Activated CD4-positive, alpha-beta T cell treated with anti-CD3 and anti-CD28 coated beads, Interleukin-2, amount 10 ng/mL, durations not matched to agents 24 days and 14 days (primary cell): ENCODE measurements around the gene GMPPA. TPM values are rescaled to one million over a fixed set of nuclear protein-coding genes. Genes with fewer than 3 reads are reported as not detected.

ENCODE experiments used
- DNase-seq: peaks from one replicate; pipeline ENCODE4 v3.0.0; 2022
- H3K27ac Mint-ChIP-seq: one replicate; pipeline ENCODE4 v1.8.0; 2022; ENCODE audit warnings: mild to moderate bottlenecking, mixed read lengths
- H3K27me3 Mint-ChIP-seq: one replicate; pipeline ENCODE4 v1.8.0; 2022; ENCODE audit warnings: mixed read lengths
- H3K36me3 Mint-ChIP-seq: one replicate; pipeline ENCODE4 v1.8.0; 2022; ENCODE audit warnings: low read depth, mild to moderate bottlenecking, mixed read lengths
- H3K4me1 Mint-ChIP-seq: one replicate; pipeline ENCODE4 v1.8.0; 2021; ENCODE audit warnings: mixed read lengths
- H3K4me3 Mint-ChIP-seq: one replicate; pipeline ENCODE4 v1.8.0; 2022; ENCODE audit warnings: mild to moderate bottlenecking, moderate library complexity, mixed read lengths
- H3K9me3 Mint-ChIP-seq: one replicate; pipeline ENCODE4 v1.8.0; 2021; ENCODE audit warnings: mixed read lengths
- intact Hi-C: fragments of 100-400 bp; cut with micrococcal nuclease; formaldehyde crosslinking; loops from one replicate; pipeline ENCODE4 v1.15.1; 2023
- total RNA-seq: library from RNA; stranded (reverse); gene quantifications from 2 replicates; pipeline ENCODE4 v1.2.3, GENCODE V29; 2022

The GMPPA gene
- total RNA-seq, 1 donor from 2014 or later: 46.0 TPM

DNA sequence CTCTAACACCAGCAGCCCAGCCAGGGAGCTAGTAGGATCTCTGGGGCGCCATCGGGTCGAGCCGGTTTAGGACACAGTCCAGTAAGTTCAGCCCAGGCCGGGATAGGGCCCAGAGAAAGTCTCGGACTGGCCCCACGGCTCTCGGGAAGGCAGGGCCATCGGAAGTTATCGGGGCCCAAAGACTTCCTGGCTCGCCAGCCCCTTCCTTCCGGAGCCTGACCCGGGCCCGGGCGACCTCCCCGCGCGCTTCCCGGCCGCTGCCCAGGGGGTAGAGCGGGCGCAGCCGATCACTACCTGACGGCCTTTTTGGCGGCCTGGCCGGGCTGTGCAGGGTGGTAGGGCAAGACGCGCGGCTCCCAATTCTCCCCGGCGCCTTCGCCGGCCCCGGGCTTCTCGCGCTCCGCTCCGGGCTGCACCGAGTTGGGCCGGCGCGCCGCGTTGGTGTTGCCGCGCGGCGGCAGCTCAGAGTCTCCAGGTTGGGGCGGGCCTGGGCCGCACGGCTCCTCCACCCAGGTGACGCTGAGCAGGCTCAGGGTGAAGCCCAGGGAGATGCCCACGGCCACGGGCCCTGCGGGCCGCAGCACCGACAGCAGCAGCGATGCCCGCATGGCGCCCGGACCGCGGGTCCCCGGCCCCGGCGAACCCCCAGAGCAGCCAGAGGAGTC is 44.4 kb downstream of the GMPPA start:
- intact Hi-C loops: loop anchor here (1.0 to 5.0 kb wide), 8 partner anchors 9 to 1271 kb away; partner anchors contain the start of genes AAMP, DNAJB2, GMPPA and PNKD
- no peak for DNase-seq
- Mint-ChIP-seq H3K4me1 (peaks cover 17% of the 10 kb centered on the region), H3K9me3 (no peaks in the 10 kb centered on the region), H3K36me3 (peaks cover 11% of the 10 kb centered on the region), H3K27ac (peak overlapping the region; percentile 67), H3K4me3 (peak overlapping the region; percentile 89), H3K27me3 (peaks cover 18% of the 10 kb centered on the region)

DNA sequence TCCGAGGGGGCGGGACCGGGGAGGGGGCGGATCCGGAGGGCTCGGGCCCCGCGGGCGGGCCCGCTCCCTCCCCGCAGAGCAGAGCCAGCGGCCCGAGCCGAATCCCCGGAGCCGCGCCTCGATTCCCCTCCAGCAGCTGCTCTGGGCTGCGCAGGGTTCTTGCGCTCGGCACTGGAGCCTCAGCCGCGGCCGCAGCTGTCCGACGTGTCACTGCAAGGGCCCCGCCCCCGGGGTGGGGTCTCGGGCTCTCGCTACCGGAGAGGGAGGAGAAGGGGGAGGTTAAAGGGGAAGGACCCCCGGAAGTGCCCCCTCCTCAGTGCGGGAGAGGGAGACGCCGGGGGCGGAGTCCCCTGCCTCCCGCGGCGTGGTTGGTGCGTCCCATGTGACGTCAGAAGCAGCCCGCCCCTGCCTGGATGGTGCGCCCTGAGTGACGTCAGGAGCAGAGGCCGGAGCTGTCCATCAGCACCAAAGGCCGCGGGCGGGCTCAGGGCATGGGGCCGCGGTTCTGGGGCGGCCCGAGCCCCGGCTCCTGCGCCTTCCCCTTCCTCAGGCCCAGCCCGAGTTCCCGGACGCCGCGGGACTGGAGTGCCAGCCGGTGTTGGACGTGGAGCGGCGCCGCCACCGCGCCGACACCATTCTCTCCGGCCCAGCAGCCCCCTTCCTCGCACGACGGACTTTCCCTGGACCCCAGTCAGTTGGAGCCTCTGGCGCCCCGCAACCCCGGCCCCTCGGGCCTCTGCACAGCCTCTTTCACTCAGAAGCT is 45.1 kb downstream of the GMPPA start, which contains the start of the genes CHPF and TMEM198:
TSS of gene CHPF (minus strand) at position 214 of the 763 bp plus-strand sequence. CDS start 271 bp downstream, outside the sequence.
TSS of gene TMEM198 (plus strand) at position 433 of the 763 bp plus-strand sequence. CDS start 700 bp downstream, outside the sequence.
- H3K4me3 Mint-ChIP-seq: peak within 1 kb of the TSS; percentile 89
- peaks cover 8% of the 10 kb centered on the region for H3K36me3 Mint-ChIP-seq
- intact Hi-C loops: loop anchor here (1.0 to 5.0 kb wide), 8 partner anchors 9 to 1271 kb away; partner anchors contain the start of genes AAMP, DNAJB2, GMPPA and PNKD
- H3K4me1 Mint-ChIP-seq: peaks cover 17% of the 10 kb centered on the region
- peaks cover 18% of the 10 kb centered on the region for H3K27me3 Mint-ChIP-seq
- H3K9me3 Mint-ChIP-seq: no peaks in the 10 kb centered on the region
- peak; percentile 99 for DNase-seq
- peak within 1 kb of the TSS; percentile 75 for H3K27ac Mint-ChIP-seq

DNA sequence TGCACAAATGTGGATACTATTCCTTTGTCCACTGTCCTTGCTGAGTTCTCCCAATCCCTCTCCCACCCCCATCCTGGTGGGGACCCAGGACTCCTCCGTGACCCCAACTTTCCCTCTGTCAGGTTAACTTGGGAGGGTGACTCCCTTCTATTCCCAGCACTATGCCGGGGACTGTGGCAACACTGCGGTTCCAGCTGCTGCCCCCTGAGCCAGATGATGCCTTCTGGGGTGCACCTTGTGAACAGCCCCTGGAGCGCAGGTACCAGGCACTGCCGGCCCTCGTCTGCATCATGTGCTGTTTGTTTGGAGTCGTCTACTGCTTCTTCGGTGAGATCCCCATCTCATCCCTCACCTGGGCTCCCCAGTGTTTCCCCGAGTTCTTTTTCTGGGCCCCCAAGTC is 45.9 kb downstream of the GMPPA start:
- intact Hi-C loops: loop anchor here (5.0 kb wide), 2 partner anchors 267 to 1272 kb away; partner anchors contain the start of genes AAMP, DNAJB2 and PNKD
- peak overlapping the region; percentile 89 for H3K4me3 Mint-ChIP-seq
- peaks cover 4% of the 10 kb centered on the region for H3K36me3 Mint-ChIP-seq
- H3K27me3 Mint-ChIP-seq: peaks cover 18% of the 10 kb centered on the region
- H3K9me3 Mint-ChIP-seq: no peaks in the 10 kb centered on the region
- H3K27ac Mint-ChIP-seq: peak overlapping the region; percentile 58
- peaks cover 17% of the 10 kb centered on the region for H3K4me1 Mint-ChIP-seq
- no peak for DNase-seq

DNA sequence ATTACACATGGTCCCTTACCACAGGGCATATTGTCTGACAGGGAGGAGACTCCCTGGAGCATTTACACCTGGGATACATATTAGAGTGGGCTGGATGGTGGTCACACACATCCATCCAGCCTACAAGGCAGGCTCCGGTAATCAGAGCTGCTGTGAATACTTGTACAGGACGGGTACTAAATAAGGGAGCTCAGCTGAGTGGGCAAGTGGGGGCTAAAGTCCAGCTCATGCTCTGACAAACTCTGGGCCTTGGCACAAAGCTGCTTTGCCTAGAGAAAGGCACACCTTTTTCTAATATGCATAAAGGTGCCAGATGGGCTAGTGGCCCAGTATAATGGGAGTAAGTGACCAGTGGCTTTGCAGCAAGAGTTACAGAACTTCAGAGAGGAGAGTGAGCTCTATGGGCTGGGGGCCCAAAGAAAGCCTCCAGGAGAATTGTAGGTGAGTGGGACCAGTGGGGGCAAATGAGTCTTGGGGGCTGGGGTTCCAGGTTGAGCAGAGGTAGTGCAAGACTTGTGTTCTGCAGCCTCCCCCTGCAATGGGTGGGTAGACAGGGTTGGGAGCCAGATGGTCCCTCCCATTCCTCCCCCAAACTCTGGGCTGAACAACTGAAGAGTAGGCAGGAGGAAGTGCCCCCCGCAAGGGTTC is 46.7 kb downstream of the GMPPA start:
- H3K9me3 Mint-ChIP-seq: no peaks in the 10 kb centered on the region
- peaks cover 3% of the 10 kb centered on the region for H3K36me3 Mint-ChIP-seq
- DNase-seq: no peak
- H3K27ac Mint-ChIP-seq: no peak overlapping the region
- peaks cover 17% of the 10 kb centered on the region for H3K4me1 Mint-ChIP-seq
- peak overlapping the region; percentile 89 for H3K4me3 Mint-ChIP-seq
- intact Hi-C loops: no loop called here
- peaks cover 18% of the 10 kb centered on the region for H3K27me3 Mint-ChIP-seq

DNA sequence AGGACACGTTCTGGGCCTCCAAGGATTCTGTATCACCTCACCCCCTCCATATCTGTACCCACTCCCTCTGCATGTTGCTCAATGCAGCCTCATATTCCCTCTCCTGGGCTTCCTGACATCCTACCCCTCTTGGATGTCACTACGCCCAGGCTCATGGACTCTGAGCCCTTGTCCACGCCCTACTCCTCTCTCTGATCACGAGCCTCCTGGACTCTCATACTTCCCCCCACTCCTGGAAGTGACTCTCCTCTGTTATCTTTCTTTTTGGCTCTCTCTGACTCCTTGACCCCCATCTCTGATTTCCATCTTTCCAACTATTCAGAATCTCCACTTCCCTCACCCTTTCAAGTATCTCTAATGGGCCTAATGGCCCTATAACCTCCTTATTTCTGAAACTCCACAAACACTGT is 47.3 kb downstream of the GMPPA start:
- no peak for DNase-seq
- Mint-ChIP-seq H3K4me3 (no peak overlapping the region), H3K27ac (no peak overlapping the region), H3K9me3 (no peaks in the 10 kb centered on the region), H3K36me3 (peaks cover 3% of the 10 kb centered on the region), H3K4me1 (peaks cover 17% of the 10 kb centered on the region), H3K27me3 (peaks cover 23% of the 10 kb centered on the region)
- intact Hi-C loops: no loop called here

DNA sequence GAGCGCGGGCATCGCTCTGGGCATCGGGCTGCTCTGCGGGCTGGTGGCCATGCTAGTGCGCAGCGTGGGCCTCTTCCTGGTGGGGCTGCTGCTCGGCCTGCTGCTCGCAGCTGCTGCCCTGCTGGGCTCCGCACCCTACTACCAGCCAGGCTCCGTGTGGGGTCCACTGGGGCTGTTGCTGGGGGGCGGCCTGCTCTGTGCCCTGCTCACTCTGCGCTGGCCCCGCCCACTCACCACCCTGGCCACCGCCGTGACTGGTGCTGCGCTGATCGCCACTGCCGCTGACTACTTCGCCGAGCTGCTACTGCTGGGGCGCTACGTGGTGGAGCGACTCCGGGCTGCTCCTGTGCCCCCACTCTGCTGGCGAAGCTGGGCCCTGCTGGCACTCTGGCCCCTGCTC is 48.9 kb downstream of the GMPPA start:
- intact Hi-C loops: no loop called here
- no peak overlapping the region for H3K27ac Mint-ChIP-seq
- no peaks in the 10 kb centered on the region for H3K36me3 Mint-ChIP-seq
- no peak overlapping the region for H3K4me3 Mint-ChIP-seq
- H3K27me3 Mint-ChIP-seq: peaks cover 30% of the 10 kb centered on the region
- H3K9me3 Mint-ChIP-seq: no peaks in the 10 kb centered on the region
- H3K4me1 Mint-ChIP-seq: peaks cover 14% of the 10 kb centered on the region
- no peak for DNase-seq

DNA sequence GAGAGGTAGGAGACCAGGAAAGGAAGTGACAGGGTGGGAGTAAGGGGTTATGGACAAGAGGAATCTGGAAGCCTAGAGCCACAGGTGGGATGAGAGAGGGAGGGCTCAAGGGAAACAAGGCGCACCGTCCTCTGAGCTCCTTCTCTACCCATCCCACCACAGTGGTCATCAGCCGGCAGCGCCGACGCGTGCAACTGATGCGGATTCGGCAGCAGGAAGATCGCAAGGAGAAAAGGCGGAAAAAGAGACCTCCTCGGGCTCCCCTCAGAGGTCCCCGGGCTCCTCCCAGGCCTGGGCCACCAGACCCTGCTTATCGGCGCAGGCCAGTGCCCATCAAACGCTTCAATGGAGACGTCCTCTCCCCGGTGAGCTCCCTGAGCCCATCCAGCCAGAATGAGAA is 50.3 kb downstream of the GMPPA start:
- Mint-ChIP-seq H3K36me3 (no peaks in the 10 kb centered on the region), H3K27ac (no peak overlapping the region), H3K4me3 (no peak overlapping the region), H3K9me3 (no peaks in the 10 kb centered on the region), H3K4me1 (peaks cover 11% of the 10 kb centered on the region), H3K27me3 (peaks cover 38% of the 10 kb centered on the region)
- no peak for DNase-seq
- intact Hi-C loops: no loop called here

DNA sequence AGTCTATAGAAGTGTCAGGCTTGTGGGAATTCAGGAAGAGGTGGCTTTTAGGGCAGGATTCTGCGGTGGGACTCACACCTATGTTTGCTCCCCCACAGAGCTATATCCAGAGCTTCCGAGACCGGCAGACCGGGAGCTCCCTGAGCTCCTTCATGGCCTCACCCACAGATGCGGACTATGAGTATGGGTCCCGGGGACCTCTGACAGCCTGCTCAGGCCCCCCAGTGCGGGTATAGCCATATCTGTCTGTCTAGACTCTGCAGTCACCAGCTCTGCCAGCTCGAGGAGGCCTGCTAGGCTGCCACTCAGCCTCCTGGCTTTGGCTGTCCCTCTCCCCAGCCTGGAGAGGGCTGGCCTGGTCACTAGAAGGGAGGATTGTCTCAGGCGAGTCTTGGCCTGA is 50.9 kb downstream of the GMPPA start:
- intact Hi-C loops: no loop called here
- no peaks in the 10 kb centered on the region for H3K36me3 Mint-ChIP-seq

DNA sequence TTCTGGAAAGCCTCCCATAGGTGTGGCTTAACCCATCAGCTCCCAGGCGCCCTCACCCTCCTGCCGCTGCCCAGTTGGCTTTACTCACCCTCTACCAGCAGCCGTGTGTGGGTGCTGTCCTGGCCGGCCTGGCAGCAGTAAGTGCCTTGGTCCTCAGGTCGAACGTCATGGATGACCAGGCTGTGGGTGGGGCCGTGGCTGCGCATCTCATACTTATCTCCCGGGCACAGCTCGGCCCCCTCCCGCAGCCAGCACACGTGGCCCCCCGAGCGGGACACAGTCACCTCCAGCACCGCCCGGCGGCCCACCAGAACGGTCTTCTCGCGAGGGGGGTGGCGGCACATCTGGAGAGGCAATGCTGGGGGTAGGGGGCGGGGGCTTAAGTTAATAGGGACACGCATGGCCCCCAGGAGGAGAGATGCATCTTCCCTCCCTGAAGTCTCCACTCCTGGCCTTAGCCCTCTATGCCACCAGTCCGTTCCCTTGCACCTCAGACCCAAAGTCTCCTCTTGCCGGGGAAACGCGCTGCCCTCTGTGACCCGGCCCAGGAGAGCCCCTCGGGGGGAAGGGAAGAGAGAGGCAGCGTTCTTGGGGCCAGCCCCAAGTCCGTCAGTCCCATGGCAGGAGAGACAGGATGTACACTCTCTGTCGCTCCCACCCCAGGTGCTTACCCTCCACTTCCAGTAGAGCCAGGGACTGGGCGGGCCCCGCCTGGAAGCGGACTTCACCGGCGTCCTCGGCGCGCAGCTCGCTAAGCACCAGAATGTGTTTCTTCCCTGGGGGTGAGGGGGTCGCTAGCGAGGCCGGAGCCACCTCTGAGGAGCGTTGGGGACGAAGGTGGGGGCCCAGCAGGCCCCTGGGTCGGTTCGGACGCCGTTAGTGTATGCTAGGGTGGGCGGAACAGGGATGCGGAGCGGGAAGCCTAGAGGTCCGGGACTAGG is 53.0 kb downstream of the GMPPA start:
- Mint-ChIP-seq H3K27me3 (peaks cover 24% of the 10 kb centered on the region), H3K4me3 (peak overlapping the region; percentile 88), H3K4me1 (peaks cover 5% of the 10 kb centered on the region), H3K9me3 (no peaks in the 10 kb centered on the region), H3K36me3 (no peaks in the 10 kb centered on the region), H3K27ac (peak overlapping the region; percentile 58)
- intact Hi-C loops: loop anchor here (1.0 kb wide), 4 partner anchors 8 to 163 kb away; partner anchors contain the start of genes CHPF, GMPPA and STK11IP
- DNase-seq: no peak

More for the DNA sequence above, 50.9 kb downstream of the GMPPA start:
- Mint-ChIP-seq H3K4me1 (peaks cover 7% of the 10 kb centered on the region), H3K9me3 (no peaks in the 10 kb centered on the region), H3K27me3 (peaks cover 36% of the 10 kb centered on the region), H3K4me3 (no peak overlapping the region), H3K27ac (no peak overlapping the region)
- no peak for DNase-seq

DNA sequence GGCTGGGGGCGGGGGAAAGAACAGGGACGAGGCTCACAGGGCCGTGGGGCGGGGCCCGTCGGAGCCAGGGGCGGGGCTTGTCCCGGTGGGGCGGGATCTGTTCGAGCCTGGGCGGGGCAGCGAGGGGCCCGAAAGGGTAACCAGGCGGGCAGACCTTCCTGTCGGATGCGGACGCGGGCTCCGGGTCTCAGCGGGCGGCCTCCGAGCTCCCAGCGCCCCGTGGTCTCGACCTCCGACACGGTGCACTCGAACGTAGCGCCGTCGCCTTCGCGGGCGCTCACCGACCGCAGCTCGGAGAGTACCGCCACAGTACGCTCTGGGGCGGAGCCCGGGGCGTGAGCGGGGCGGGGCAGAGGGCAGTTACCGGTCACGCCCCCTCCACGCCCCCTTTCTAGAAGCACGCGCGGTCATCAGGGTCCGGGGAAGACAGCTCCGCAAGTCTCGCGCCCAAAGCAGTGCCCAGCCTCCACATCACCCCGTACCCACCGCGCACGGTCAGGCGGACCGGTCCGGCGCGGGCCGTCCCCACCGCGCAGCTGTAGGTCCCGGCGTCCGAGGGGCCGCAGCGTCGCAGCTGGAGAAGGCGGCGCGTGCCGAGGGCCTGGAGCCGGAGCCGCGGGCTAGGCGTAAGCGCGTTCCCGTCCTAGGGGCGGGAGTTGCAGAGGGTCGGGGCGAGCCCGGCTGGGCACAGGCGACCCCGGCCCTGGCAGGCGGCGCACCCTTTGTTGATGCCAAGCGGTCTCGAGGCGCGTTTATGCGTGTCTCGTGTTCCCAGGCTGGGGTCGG is 53.9 kb downstream of the GMPPA start:
- Mint-ChIP-seq H3K4me3 (peak overlapping the region; percentile 88), H3K9me3 (no peaks in the 10 kb centered on the region), H3K27ac (peak overlapping the region; percentile 58), H3K36me3 (no peaks in the 10 kb centered on the region), H3K27me3 (peaks cover 23% of the 10 kb centered on the region), H3K4me1 (peaks cover 5% of the 10 kb centered on the region)
- peak; percentile 96 for DNase-seq
- intact Hi-C loops: loop anchor here (1.0 kb wide), 4 partner anchors 9 to 164 kb away; partner anchors contain the start of genes CHPF, GMPPA and STK11IP

DNA sequence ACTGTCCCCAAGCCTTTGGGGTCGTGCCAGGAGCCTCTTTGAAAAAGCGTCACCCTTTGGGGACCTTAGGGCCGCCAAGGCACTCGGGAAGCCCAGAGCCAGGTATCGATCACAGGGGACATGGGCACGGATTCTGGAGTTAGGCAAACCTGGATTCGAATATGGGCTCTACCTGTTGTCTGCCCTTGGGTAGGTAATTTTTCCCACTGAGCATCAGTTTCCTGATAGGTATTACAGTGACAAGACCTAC is 54.4 kb downstream of the GMPPA start:
- Mint-ChIP-seq H3K4me1 (peaks cover 5% of the 10 kb centered on the region), H3K27ac (no peak overlapping the region), H3K36me3 (no peaks in the 10 kb centered on the region), H3K4me3 (peak overlapping the region; percentile 51), H3K27me3 (peaks cover 23% of the 10 kb centered on the region), H3K9me3 (no peaks in the 10 kb centered on the region)
- intact Hi-C loops: no loop called here
- DNase-seq: no peak

DNA sequence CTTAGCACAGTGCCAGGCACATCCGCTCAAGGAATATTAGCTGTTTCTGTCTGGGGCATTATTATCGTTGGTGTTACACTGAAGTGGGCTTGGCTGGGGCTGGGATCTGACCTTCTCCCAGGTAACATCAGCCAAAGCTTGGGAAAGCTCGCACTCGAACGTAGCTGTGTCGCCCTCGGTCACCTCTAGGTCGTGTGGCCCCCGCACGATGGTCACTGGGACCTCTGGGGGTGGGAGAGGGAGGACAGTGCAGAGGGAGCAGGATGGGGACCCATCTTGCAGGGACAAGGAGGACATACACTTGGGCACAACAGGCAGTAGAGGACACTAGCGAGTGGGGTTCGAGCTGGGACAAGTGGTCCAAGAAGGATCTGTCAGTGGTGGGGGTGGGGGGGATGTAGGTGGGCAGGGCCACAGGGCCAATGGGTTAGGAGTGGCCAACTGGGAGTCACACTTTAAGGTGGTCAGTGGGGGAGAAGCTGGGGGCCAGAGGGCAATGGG is 54.8 kb downstream of the GMPPA start:
- Mint-ChIP-seq H3K4me3 (peak overlapping the region; percentile 51), H3K9me3 (no peaks in the 10 kb centered on the region), H3K27ac (no peak overlapping the region), H3K36me3 (no peaks in the 10 kb centered on the region), H3K4me1 (peaks cover 5% of the 10 kb centered on the region), H3K27me3 (peaks cover 23% of the 10 kb centered on the region)
- intact Hi-C loops: no loop called here
- DNase-seq: no peak
